GM12891 (cell line): ENCODE results near the gene TTC28.

Source experiments
- PAX5 ChIP-seq: IDR thresholded peaks from 2 replicates; pipeline ENCODE4 v1.6.1; 2011; ENCODE audit warnings: low read length, moderate library complexity, mild to moderate bottlenecking; ENCODE audit not compliant: insufficient read depth, severe bottlenecking
- POLR2A ChIP-seq: IDR thresholded peaks from 2 replicates; pipeline ENCODE4 v1.6.1; 2011; ENCODE audit warnings: low read depth, low read length, control low read depth
- POLR2AphosphoS5 ChIP-seq: IDR thresholded peaks from 2 replicates; pipeline ENCODE4 v1.6.1; 2011; ENCODE audit warnings: low read depth, low read length, control low read depth
- POU2F2 ChIP-seq: IDR thresholded peaks from 2 replicates; pipeline ENCODE4 v1.6.1; 2011; ENCODE audit warnings: low read depth, mild to moderate bottlenecking, control low read depth, low read length, moderate library complexity
- SPI1 ChIP-seq: IDR thresholded peaks from 2 replicates; pipeline ENCODE4 v1.6.1; 2011; ENCODE audit warnings: low read depth, low read length, control low read depth
- TAF1 ChIP-seq: IDR thresholded peaks from 2 replicates; pipeline ENCODE4 v1.6.1; 2011; ENCODE audit warnings: low read depth, low read length, control low read depth

- TF ChIP-seq TAF1 (no peak), POLR2A (no peak), POLR2AphosphoS5 (no peak), SPI1 (no peak), POU2F2 (no peak), PAX5 (no peak)
Measured at GRCh38 chr22:27975381-27976013, 704.1 kb downstream of the TTC28 start.
